Daoy (cell line): ENCODE measurements around the gene BCR. TPM values are rescaled to one million over a fixed set of nuclear protein-coding genes. Genes with fewer than 3 reads are reported as not detected.
"Not testable (repeated sequence)": the region's sequence is repeated elsewhere in the genome, so short reads cannot be mapped to it uniquely, and the experiment has no call there.

Experiments
- DNase-seq: peaks from one replicate; pipeline ENCODE4 v3.0.0-alpha.2; 2015; ENCODE audit warnings: low read depth
- total RNA-seq: library from RNA; depleted of rRNA; stranded (reverse); fragments of >200 nt; shearing (Covaris generic); gene quantifications from 2 replicates; pipeline ENCODE4 v1.2.3, GENCODE V29; 2014; rRNA removed

Gene BCR
- total RNA-seq = 22.2 and 27.3 TPM in 2 replicates

DNA sequence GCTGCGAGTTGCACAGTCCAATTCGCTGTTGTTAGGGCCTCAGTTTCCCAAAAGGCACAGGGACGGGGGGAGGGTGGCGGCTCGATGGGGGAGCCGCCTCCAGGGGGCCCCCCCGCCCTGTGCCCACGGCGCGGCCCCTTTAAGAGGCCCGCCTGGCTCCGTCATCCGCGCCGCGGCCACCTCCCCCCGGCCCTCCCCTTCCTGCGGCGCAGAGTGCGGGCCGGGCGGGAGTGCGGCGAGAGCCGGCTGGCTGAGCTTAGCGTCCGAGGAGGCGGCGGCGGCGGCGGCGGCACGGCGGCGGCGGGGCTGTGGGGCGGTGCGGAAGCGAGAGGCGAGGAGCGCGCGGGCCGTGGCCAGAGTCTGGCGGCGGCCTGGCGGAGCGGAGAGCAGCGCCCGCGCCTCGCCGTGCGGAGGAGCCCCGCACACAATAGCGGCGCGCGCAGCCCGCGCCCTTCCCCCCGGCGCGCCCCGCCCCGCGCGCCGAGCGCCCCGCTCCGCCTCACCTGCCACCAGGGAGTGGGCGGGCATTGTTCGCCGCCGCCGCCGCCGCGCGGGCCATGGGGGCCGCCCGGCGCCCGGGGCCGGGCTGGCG lies at the start of gene BCR:
BCR (plus strand) TSS at position 209 of the 592 bp plus-strand sequence. CDS start 452 bp downstream, outside the sequence.
- DNase-seq = peak; percentile 76

DNA sequence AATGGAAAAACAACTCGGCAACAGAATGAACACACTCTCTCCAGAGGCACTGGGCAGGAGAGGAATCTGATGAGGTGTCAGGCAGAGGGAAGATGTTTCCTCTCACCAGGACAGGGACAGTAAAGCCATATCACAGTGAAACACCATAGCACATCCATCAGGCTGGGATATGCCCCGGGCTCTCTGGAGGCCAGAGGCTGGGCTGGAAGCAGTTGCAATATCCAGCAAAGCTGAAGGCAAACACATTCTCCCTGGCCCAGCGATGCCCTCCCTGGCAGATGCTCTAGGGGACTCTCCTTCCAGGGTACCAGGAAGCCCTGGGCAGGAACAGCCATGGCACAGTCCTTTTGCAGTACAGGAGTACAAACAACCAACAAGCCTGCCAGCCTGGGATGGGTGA lies 49.6 kb upstream of the BCR start:
- no peak for DNase-seq

DNA sequence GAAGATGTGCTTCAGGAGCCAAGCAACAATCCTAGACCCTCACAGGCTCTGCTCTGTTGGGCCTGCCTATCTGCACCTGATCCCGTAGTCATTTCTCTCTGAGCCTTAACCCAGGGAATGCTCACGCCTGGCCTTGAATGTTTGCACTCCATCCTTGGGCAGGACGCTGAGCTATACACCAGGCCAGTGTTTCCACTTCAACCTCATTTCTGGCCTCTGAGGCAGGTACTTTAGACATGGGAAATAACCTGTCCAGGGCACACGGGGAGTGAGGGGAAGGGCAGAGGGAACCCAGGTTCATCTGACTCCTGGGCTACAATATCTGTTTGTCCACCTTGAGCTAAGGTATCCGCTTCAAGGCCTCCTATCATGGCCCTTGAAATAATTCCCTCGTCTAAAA lies 48.4 kb upstream of the BCR start:
- DNase-seq = no peak

DNA sequence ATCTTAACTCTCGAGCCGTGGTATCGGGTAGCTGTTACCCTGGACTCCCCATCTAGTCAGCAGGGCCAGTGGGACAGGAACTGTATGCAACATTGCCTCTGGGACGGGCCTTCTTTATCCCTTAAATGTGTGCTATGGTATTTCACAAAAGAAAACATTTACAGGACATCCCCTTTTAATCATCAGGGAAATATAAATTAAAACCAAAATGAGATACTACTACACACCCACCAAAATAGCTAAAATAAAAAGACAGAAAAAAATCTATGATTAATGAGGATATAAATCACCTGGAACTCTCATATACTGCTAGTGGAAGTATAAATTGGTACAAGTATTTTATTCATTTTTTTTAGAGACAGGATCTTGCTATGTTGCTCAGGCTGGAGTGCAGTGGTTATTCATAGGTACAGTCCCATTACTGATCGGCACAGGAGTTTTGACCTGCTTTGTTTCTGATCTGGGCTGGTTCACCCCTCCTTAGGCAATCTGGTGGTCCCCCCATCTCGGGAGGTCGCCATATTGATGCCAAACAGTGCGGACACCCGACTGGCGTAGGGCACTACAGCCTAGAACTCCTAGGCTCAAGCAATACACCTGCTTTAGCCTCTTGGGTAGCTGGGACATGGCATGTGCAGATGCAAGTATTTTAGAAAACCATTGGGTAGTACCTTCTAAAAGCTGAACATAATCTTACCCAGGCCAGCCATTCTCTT lies 47.8 kb upstream of the BCR start:
- no peak for DNase-seq

DNA sequence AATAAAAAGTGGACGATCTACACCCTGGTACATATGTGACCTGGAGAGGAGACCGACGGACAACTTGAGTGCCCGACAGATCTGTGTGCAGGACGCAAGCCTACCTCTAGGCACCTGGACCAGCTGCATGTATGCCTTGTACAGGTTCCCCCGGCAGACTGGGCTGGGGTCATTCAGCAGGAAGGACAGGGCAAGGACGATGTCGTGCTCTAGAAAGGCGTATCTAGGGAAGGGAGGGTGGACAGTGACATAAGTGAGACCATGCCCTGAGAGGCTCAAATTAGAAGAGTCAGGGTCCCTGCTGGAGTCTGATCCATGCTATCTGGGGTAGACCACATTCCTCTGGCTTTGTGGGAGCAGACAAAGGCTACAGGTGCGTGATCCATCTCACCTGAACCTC lies 46.4 kb upstream of the BCR start:
- DNase-seq = no peak

DNA sequence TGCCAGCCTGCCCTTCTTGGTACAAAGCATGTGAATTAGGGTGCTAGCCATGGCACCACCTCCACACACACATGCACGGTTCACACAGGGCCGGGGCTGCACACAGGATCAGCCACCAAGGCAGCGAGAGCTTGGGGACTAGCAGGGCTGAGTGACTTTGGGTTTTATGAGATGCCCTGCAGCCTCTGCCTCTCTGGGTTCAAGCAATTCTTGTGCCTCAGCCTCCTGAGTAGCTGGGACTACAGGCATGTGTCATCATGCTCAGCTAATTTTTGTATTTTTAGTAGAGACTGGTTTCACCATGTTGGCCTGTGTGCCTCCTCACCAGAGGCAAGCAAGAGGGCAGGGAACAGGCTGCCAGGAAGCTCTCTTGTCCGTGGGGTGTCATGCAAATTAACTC lies 43.3 kb upstream of the BCR start:
- not testable (repeated sequence) for DNase-seq

DNA sequence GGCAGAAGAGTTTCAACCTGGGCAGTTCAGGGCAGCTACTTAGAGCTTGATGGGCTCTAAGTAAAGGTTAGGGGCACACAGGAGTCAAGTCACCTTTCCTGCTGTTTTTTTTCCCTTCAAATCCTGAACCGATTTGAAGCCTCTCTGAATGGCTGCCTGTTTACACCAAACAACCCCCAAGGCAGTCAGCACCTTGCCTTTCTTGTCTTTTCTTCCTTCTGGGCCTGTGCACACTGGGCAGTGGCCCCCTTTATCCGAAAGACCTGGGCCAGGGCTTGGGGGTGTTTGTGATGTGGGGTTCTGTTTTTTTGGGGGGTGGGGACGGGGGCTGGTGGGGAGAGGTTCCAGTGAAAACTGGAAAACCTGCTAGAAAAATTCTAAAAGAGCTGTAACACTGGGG lies 42.8 kb upstream of the BCR start:
- DNase-seq = no peak

DNA sequence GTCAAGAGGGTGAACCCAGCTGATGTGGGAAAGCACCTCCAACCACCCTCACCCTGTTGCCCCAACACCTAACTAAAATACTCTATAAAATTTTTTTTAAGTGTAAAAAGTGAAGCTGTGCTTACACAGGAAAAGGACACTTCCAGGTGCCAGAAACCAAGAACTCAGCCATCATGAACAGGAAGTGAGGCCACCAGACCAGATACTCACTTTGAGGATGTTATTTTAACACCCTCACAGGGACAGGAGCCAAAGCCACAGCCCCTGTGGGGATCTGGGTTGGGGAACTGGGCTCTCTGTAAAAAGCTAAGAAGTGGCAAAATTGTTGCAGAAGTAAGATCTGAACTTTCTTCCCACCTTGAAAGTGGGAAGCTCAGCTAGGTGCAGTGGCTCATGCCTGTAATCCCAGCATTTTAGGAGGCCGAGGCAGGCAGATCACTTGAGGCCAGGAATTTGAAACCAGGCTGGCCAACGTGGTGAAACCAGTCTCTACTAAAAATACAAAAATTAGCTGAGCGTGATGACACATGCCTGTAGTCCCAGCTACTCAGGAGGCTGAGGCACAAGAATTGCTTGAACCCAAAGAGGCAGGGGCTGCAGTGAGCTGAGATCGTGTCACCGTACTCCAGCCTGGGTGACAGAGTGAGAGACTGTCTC lies 42.3 kb upstream of the BCR start:
- peak; percentile 56 for DNase-seq

DNA sequence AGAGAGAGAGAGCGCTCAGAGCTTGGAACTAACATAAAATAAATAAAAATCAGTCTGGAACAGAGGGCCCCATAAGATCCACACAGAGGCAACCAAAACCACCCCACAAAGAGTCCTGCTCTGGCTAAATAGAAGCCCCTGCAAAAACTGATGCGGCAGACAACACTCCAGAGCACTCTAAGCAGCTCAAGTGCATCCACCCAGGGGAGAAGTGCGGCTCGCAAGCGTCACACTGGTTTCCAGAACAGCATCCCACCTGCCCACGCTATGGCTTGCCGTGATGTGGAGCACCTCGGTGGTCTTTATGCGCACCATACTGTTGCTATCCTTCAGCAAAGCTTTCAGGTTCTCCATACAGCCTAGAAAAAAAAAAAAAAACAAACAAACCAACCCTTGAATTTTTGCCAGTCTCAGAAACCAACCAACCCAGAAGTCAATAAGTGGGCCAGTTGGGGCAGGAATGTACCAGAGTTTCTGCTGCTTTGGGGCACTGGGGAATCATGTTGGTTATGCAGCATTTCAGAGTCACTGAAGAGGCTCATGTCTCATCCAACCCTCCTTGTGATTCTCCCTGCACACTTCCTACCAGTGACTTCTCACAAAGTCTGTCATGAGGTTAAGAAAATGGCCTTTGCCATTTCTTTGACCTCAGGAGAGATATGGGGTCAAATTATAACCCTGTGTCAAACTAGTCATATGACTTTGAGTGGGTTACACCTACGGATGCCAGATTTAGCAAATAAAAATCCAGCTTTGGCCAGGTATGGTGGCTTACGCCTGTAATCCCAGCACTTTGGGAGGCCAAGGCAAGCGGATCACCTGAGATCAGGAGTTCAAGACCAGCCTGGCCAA lies 41.5 kb upstream of the BCR start:
- no peak for DNase-seq

DNA sequence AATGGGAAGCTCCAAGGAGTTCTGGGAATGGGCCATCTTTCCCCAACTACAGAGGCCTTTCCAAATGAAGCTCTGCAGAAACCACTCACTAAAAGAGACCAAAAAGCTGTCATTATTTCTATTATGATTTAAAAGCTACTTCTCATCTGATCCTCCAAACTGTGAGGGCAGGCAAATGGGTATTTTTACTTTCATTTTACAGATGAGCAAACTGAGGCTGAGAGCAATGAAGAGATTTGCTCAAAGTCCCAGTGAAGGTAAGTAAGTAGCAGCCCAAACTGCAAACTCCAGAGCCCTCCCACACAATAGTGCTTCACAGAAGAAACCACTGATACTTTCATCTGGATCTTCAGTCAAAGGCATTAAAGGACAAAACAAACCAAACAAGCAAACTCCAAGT lies 39.9 kb upstream of the BCR start:
- DNase-seq = no peak

DNA sequence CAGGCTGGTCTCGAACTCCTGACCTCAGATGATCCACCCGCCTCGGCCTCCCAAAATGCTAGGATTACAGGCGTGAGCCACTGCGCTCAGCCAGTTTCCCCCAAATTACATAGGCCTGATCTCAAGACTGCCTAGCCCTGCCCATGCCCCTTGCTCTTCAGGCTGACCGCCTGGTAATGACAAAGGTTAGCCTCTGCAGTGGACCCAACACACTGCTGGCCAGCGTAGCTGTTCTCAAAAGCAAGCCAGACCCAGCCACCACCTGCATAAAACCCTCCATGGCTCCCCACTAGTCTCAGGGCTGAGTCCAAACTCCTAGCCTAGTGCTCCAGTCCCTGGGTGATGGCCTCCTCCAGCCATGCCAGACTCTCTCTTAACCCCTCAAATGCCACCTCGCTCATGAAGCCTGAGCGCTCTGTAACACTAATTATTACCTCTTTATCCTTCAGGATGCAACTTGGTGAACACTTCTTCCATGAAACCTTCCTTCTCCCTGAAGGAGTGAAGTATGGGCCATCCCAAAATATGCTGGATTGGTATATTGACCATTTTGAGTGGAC lies 37.7 kb upstream of the BCR start:
- no peak for DNase-seq

DNA sequence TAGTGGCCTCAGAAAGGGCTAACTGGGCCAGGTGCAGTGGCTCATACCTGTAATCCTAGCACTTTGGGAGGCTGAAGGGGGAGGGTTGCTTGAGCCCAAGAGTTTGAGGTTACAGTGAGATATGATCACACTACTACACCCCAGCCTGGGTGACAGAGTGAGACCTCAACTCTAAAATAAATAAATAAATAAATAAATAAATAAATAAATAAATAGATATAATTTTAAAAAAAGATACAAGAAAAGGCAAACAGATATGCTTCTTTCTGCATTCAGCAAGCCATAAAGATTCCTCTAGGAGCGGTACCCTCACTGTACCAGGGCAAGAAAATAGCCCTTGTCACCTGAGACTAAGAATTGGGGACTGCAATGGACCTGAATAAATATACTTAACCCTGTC lies 37.2 kb upstream of the BCR start:
- no peak for DNase-seq

DNA sequence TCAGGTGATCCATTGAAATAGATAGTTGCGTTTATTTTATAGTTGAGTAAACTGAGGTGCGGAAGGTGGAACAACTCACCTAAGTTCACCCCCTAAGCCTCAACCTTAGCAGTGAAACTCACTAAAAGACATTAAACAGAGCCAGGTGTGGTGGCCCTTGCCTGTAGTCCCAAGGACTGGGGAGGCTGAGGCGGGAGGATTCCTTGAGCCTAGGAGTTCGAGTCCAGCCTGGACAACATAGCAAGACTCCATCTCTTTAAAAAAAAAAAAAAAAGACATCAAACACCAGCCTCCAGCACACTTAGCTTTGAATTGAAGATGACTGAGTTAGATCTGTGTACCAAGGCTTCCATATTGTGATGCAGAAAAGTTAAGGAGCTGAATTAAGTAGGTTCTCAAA lies 35.9 kb upstream of the BCR start:
- DNase-seq = no peak

DNA sequence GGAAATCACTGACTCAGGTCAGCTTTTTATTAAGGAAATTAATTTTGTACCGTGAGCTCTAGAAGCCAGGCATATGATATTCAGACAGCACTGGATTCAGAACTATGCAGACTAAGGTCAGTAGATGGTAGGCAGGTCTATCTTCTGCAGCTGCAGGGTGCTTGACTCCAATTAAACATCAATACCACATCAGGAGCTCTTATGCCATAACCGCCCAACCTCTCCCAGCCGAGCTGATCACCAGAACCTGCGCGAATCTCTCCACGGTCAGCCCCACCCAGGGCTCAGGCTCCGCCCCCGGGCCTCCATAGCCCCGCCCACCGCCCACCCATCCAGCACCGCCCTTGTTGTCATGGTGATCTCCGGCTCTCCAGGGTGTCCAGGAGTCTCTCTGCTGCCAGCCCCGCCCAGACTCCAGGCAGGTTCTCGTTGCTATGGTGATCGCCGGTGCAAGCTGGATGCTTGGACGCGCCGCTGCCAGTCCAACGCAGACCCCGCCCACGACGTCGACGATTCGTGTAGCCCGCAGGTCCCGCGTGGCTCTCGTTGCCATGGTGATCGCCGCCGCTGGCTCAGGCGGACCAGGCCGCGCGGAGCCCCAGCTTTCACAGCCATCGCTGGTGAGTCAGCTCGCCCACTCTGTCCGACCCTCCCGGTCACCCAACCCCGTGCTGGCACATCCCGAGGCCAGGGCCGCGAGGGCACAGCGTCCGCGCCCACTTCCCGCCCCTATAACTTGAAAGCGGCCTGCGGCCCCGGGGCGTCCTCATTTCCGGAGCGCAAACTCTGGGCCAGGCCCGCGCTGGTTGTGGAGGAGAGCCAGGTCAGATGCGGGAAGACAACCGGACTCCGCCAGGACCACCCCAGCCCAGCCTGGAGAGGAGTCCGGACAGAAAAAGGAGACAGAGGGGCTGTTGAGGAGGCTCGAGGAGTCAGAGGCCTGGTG lies 35.1 kb upstream of the BCR start, which contains the start of gene RAB36:
RAB36 (plus strand) TSS at position 546 of the 946 bp plus-strand sequence. CDS start 1,140 bp downstream, outside the sequence.
- peak; percentile 98 for DNase-seq

DNA sequence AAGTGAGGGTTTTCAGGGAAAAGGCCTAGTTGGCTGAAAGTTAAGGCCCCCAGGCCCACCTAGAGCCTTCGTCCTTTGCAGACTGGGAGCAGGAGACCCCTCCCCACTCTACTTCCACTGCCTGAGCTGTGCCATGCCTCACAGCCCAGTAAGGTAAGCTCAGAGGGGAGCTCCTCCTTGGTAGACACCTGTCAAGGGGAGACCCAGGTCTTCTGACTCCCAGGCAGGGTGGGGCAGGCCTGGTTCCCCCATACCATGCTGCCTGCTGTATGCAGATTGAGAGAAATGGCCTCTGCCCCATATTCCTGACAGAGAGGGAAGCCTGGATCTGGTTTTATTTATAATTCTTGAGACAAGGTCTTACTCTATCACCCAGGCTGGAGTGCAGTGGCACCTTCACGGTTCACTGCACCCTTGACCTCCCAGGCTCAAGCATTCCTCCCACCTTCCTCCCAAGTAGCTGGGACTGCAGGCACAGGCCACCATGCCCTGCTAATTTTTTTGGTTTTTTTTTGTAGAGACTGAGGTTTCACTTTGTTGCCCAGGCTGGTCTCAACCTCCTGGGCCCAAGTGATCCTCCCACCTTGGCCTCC lies 34.3 kb upstream of the BCR start:
- DNase-seq = no peak

DNA sequence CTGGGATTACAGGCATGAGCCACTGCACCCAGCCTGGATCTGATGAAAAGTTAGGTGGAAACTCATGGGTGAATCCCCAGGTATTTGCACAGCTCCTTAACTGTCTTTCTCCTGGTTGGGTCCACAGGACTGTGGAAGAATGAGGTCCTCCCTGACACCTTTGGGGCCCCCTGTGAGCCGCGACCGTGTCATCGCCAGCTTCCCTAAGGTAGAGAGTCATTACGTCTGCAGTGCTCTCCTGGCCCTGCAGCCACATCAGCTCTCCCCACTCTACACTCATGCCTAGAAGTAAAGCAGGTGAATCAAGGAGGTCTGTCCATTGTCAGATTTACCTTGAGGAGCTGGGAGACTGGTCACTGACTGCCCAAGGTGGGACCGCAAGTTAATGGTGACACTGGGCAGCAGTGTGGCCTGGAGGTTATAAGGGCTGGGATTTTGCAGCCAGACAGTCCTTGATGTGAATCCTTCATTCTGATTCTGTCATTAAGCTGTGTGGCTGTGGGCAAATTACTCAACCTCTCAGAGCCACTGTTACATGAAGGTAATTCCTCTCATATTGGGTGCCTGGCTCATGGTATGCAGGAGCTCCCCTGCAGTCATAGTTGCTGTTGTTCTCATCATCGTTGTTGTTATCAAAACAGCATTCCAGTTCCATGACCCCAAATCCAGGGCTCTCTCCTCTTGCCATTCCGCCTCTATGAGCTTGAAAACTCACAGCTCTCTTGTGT lies 33.7 kb upstream of the BCR start:
- DNase-seq = no peak

DNA sequence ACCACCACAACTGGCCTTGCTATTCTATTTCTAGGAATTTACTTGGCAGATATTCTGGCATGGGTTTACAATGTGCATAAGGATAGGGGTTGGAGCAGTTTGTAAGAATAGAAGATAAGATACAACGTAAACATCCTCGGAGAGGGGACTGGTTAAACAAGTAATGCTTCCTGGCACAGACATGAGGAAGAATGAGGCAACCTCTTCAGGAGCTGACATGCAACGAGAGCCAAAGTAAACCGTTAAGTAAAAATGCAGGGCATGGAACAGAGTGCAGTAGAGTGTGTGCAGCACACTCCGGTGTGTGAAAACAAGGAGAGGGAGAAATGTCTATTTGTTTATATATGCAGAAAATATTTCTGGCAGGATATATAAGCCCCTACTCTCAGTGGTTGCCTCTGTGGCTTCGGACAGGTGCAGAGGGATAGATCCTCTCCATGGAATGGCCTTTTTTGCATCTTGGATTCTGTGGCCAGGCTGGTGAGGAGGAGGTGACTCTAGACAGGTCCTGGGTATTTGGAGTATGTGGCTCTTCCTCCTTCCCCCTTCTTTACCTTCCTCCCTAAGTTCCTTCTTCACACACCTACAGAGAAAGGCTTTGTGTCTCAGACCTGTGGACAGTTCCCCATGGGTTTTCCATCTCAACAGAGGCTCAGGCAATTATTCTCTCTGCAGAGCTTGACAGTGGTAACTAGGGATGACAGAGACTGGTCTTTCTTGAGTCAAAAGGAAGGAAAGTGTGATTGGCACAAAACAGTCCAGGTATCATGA lies 32.5 kb upstream of the BCR start:
- DNase-seq = no peak

DNA sequence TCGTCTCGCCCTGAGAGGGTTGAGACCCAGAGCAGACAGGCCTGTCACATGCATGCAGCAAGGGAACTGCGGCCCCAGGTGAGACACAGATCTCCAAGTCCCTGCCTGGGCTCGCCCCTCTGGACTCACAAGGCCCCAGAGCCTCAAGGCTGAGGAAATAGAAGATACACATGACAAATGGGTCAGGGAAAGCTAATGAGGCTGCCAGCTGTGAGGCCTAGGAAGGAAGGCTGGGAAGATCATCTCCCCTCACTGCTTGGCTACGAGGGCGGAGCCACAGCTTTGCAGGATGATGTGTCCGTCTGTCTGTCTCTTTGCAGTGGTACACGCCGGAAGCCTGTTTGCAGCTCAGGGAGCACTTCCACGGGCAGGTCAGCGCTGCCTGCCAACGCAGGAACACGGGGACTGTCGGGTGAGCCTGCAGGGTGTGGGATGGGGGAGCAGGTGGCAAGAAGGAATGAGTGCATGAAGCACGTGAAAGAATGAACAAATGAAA lies 30.5 kb upstream of the BCR start:
- no peak for DNase-seq

DNA sequence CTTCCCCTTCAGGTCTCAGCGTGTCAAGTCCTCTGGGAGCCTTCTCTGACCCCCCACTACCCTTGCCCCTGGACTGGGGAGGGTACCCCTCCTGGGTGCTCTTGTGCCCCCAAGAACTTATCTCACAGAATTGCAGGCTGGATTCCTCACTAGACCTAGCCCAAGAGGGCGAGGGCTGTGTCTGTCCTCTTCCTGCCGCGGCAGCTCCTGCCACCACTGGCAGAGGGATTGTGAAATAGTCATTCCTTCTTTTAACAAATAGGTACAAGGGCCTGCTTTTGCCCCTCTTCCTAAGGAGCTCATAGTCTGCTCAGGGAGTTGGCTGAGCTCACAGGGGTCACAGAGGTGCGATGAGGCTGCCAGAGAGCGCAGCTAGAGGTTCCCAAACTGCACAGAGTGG lies 29.5 kb upstream of the BCR start:
- DNase-seq = no peak
